ENCODE data around the gene PEX14.

PEX14 gene

GRCh38 chr1:10664251-10664650, 189.5 kb downstream of the PEX14 start:
- in situ Hi-C loops (cut with MboI; ENCODE audit: low sequenced_read_pairs, unreplicated experiment): no loop called here
- no peak for TF ChIP-seq CTCF (IDR thresholded peaks at IDR 0.05; ENCODE audit: borderline replicate concordance, control extremely low read depth, extremely low read depth, insufficient read depth, missing control alignments)
- no peak for DNase-seq (ENCODE audit: low spot score)

GRCh38 chr1:10665226-10665625, 190.5 kb downstream of the PEX14 start:
- in situ Hi-C loops (cut with MboI; ENCODE audit: low sequenced_read_pairs, unreplicated experiment): no loop called here
- TF ChIP-seq CTCF (IDR thresholded peaks at IDR 0.05; ENCODE audit: borderline replicate concordance, control extremely low read depth, extremely low read depth, insufficient read depth, missing control alignments): no peak

GRCh38 chr1:10665930-10666850, 191.4 kb downstream of the PEX14 start:
- DNase-seq (ENCODE audit: low spot score): no peak
- in situ Hi-C loops (cut with MboI; ENCODE audit: low sequenced_read_pairs, unreplicated experiment): no loop called here
- TF ChIP-seq CTCF (IDR thresholded peaks at IDR 0.05; ENCODE audit: borderline replicate concordance, control extremely low read depth, extremely low read depth, insufficient read depth, missing control alignments): no peak

More at GRCh38 chr1:10665226-10665625, 190.5 kb downstream of the PEX14 start:
- DNase-seq (ENCODE audit: low spot score): no peak

- in situ Hi-C loops (cut with MboI; ENCODE audit: low sequenced_read_pairs, unreplicated experiment): no loop called here
- TF ChIP-seq CTCF (IDR thresholded peaks at IDR 0.05; ENCODE audit: borderline replicate concordance, control extremely low read depth, extremely low read depth, insufficient read depth, missing control alignments): no peak
- no peak for DNase-seq (ENCODE audit: low spot score)
Observed at GRCh38 chr1:10667861-10668761, 193.4 kb downstream of the PEX14 start.

- TF ChIP-seq CTCF (IDR thresholded peaks at IDR 0.05; ENCODE audit: borderline replicate concordance, control extremely low read depth, extremely low read depth, insufficient read depth, missing control alignments): no peak
- no peak for DNase-seq (ENCODE audit: low spot score)
- in situ Hi-C loops (cut with MboI; ENCODE audit: low sequenced_read_pairs, unreplicated experiment): no loop called here
Observed at GRCh38 chr1:10669570-10669969, 194.8 kb downstream of the PEX14 start.

GRCh38 chr1:10670190-10670589, 195.4 kb downstream of the PEX14 start:
- TF ChIP-seq CTCF (IDR thresholded peaks at IDR 0.05; ENCODE audit: borderline replicate concordance, control extremely low read depth, extremely low read depth, insufficient read depth, missing control alignments): no peak
- in situ Hi-C loops (cut with MboI; ENCODE audit: low sequenced_read_pairs, unreplicated experiment): no loop called here
- DNase-seq (ENCODE audit: low spot score): no peak

Measured in GM13976 (cell line).